Measurements from ENCODE around the gene SPEM1.

- TF ChIP-seq CTCF (IDR thresholded peaks at IDR 0.05) = no peak
- no peak for TF ChIP-seq POLR2A (IDR thresholded peaks at IDR 0.05)
These were observed 13.8 kb upstream of the SPEM1 start for GRCh38 chr17:7406235-7406825.

Data from esophagus squamous epithelium (tissue), 4 donors.